K562 (cell line): ENCODE data around the gene NBEAL2. TPM values are rescaled to one million over a fixed set of nuclear protein-coding genes. Genes with fewer than 3 reads are reported as not detected.

Source experiments
- ATAC-seq: fragments of 200-7000 bp; cut with Tn5 transposase; 3 replicates; pipeline ENCODE4 v1.9.1; 2020; ENCODE audit warnings: moderate library complexity
- BruUV-seq: library from RNA; stranded (reverse); fragments of 400-500 nt; replicated peaks from 2 replicates; lab custom pipeline; 2021; lab: Mats Ljungman, UMichigan
- CTCF ChIA-PET: fragments of 300-600 bp; formaldehyde crosslinking; extraction: SDS; loops from one replicate; lab custom pipeline; 2021; ENCODE audit warnings: low intra/inter-chr PET ratio; lab: Yijun Ruan, JAX
- POLR2A ChIA-PET: fragments of 300-600, 350-650 bp; sonication (Branson Sonifier 250); formaldehyde crosslinking; extraction: SDS; loops from one replicate; lab custom pipeline; 2021; ENCODE audit warnings: antibody characterized with exemption, inconsistent platforms; lab: Yijun Ruan, JAX
- DNase-seq, 4 experiments: peaks; one replicate each; pipeline versions ENCODE4 v3.0.0 to v3.0.0-alpha.2; 2011 to 2018; ENCODE audit warnings: low spot score in 3 of 4, mixed read lengths in 3 of 4; ENCODE audit errors: extremely low read depth in 1 of 4
- FAIRE-seq: peaks from 2 replicates; lab custom pipeline; 2011; peaks lifted over from hg19 to GRCh38; lab: Jason Lieb, UNC
- H2AFZ ChIP-seq: 2 replicates; pipeline ENCODE4 v1.6.0; 2011; ENCODE audit warnings: low read depth, low read length, control low read depth, inconsistent platforms
- H3K27ac ChIP-seq: fragments of 200-600 bp; 3 replicates; pipeline ENCODE4 v1.8.0; 2011; ENCODE audit warnings: low read depth, mild to moderate bottlenecking, control low read depth, inconsistent platforms, low read length, moderate library complexity, mixed read lengths; ENCODE audit errors: extremely low read depth
- H3K27me3 ChIP-seq, 2 experiments: fragments of 300-600 bp in 1 of 2; 2 replicates in 1 of 2; 3 replicates in 1 of 2; pipeline versions ENCODE4 v1.6.0 to v1.8.0; 2011; ENCODE audit warnings: inconsistent platforms in 2 of 2, low read length in 2 of 2, mild to moderate bottlenecking in 1 of 2, mixed read lengths in 1 of 2, moderate library complexity in 1 of 2; ENCODE audit not compliant: control insufficient read depth in 2 of 2, insufficient read depth in 2 of 2
- H3K36me3 ChIP-seq: fragments of 300-600 bp; 3 replicates; pipeline ENCODE4 v1.8.0; 2011; ENCODE audit warnings: mild to moderate bottlenecking, low read length, inconsistent platforms; ENCODE audit not compliant: control insufficient read depth, insufficient read depth
- H3K4me1 ChIP-seq, 2 experiments: fragments of 200-600 bp in 1 of 2; replicated peaks in 1 of 2; 2 replicates in 1 of 2; 3 replicates in 1 of 2; pipeline versions ENCODE4 v1.5.1 to v1.8.0; 2011; ENCODE audit warnings: inconsistent platforms in 2 of 2, low read length in 2 of 2, mild to moderate bottlenecking in 1 of 2, mixed read lengths in 1 of 2, moderate library complexity in 1 of 2; ENCODE audit not compliant: control insufficient read depth in 2 of 2, insufficient read depth in 2 of 2
- H3K4me2 ChIP-seq: 2 replicates; pipeline ENCODE4 v1.6.1; 2011; ENCODE audit warnings: low read length, control low read depth, inconsistent platforms, mixed read lengths; ENCODE audit not compliant: insufficient read depth
- H3K4me3 ChIP-seq: fragments of 200-600 bp; sonication (generic), shearing (Covaris generic); 2 replicates; pipeline ENCODE4 v1.5.1; 2016; ENCODE audit warnings: control low read depth, inconsistent platforms
- H3K79me2 ChIP-seq: fragments of 200-600 bp; 3 replicates; pipeline ENCODE4 v1.8.0; 2011; ENCODE audit warnings: low read length, inconsistent platforms; ENCODE audit not compliant: control insufficient read depth, insufficient read depth
- H3K9ac ChIP-seq, 2 experiments: 2 replicates each; pipeline versions ENCODE4 v1.6.0 to v1.6.1; 2011; ENCODE audit warnings: low read depth in 2 of 2, low read length in 2 of 2, control low read depth in 1 of 2, inconsistent platforms in 1 of 2, mild to moderate bottlenecking in 1 of 2, mixed read lengths in 1 of 2; ENCODE audit not compliant: insufficient read depth in 1 of 2
- H3K9me1 ChIP-seq: one replicate; pipeline ENCODE4 v1.6.0; 2011; ENCODE audit warnings: inconsistent platforms, mild to moderate bottlenecking, low read length, moderate library complexity; ENCODE audit not compliant: control insufficient read depth, insufficient read depth
- H3K9me3 ChIP-seq: replicated peaks from 2 replicates; pipeline ENCODE4 v1.5.1; 2011; ENCODE audit warnings: low read depth, low read length, inconsistent platforms; ENCODE audit not compliant: control insufficient read depth, insufficient read depth
- H4K20me1 ChIP-seq: replicated peaks from 2 replicates; pipeline ENCODE4 v1.6.1; 2011; ENCODE audit warnings: low read length, inconsistent platforms, mixed read lengths; ENCODE audit not compliant: control insufficient read depth, insufficient read depth
- GATAD2A ChIP-seq: fragments of 450-650 bp; IDR thresholded peaks from 2 replicates; pipeline ENCODE4 v1.6.1; 2017
- HMGN3 ChIP-seq: IDR thresholded peaks from 2 replicates; pipeline ENCODE4 v1.6.1; 2011; ENCODE audit warnings: borderline replicate concordance, low read depth, mild to moderate bottlenecking, mixed read lengths, low read length; ENCODE audit not compliant: insufficient read length; ENCODE audit errors: extremely low read depth
- MAFF ChIP-seq: IDR thresholded peaks from 2 replicates; pipeline ENCODE4 v1.6.1; 2012; ENCODE audit warnings: low read length, improper control_type of control experiment
- NBN ChIP-seq: fragments of 450-650 bp; IDR thresholded peaks from 2 replicates; pipeline ENCODE4 v1.6.1; 2016; ENCODE audit warnings: low read depth, mild to moderate bottlenecking
- POLR3A ChIP-seq: IDR thresholded peaks from 2 replicates; pipeline ENCODE4 v1.6.1; 2011; ENCODE audit warnings: borderline replicate concordance, mild to moderate bottlenecking, moderate library complexity; ENCODE audit not compliant: insufficient read length, insufficient read depth; ENCODE audit errors: extremely low read depth
- POU5F1 ChIP-seq: fragments of 150-350 bp; IDR thresholded peaks from 2 replicates; pipeline ENCODE4 v1.6.1; 2014; ENCODE audit warnings: borderline replicate concordance, low read length, low read depth, mild to moderate bottlenecking; ENCODE audit not compliant: partially characterized antibody
- SUPT5H ChIP-seq: fragments of 450-650 bp; IDR thresholded peaks from 2 replicates; pipeline ENCODE4 v1.6.1; 2016
- TAF7 ChIP-seq: fragments of 450-650 bp; IDR thresholded peaks from 2 replicates; pipeline ENCODE4 v1.6.1; 2016; ENCODE audit warnings: missing genetic modification characterization, missing compliant biosample characterization
- ZC3H4 ChIP-seq: sonication (generic); formaldehyde crosslinking; IDR thresholded peaks from 2 replicates; pipeline ENCODE4 v1.9.0; 2021; ENCODE audit warnings: missing genetic modification reagents, borderline replicate concordance
- ZFP1 ChIP-seq: fragments of 450-650 bp; formaldehyde crosslinking; IDR thresholded peaks from 2 replicates; pipeline ENCODE4 v1.4.0; 2020; ENCODE audit warnings: mild to moderate bottlenecking, mixed read lengths
- ZNF143 ChIP-seq: sonication (generic); formaldehyde crosslinking; IDR thresholded peaks from 2 replicates; pipeline ENCODE4 v1.9.0; 2022; ENCODE audit warnings: mild to moderate bottlenecking, missing genetic modification reagents
- ZNF212 ChIP-seq: fragments of 450-650 bp; formaldehyde crosslinking; IDR thresholded peaks from 2 replicates; pipeline ENCODE4 v1.4.0; 2020; ENCODE audit warnings: mild to moderate bottlenecking
- ZNF282 ChIP-seq: sonication (generic); formaldehyde crosslinking; IDR thresholded peaks from 2 replicates; pipeline ENCODE4 v1.8.1; 2023; ENCODE audit warnings: missing genetic modification reagents
- ZNF780A ChIP-seq: fragments of 250-450 bp; sonication (Bioruptor Pico); IDR thresholded peaks from 2 replicates; pipeline ENCODE4 v1.5.0; 2021; ENCODE audit warnings: mild to moderate bottlenecking
- ZNF830 ChIP-seq: fragments of 250-450 bp; sonication (Bioruptor Pico); IDR thresholded peaks from 2 replicates; pipeline ENCODE4 v1.5.0; 2021; ENCODE audit warnings: mild to moderate bottlenecking
- WGBS: fragments of 100-300 bp; shearing (Covaris generic); methylation state at CpG from one replicate; pipeline ENCODE4 v1.1.6; 2016; ENCODE audit warnings: low coverage, mixed read lengths; ENCODE audit not compliant: insufficient coverage; ENCODE audit errors: missing lambda C conversion rate; 5-methylcytosine and 5-hydroxymethylcytosine counted together
- in situ Hi-C: fragments of 300-500 bp; cut with MboI; formaldehyde crosslinking; loops from 4 replicates; pipeline ENCODE4 v1.15.0; 2018; ENCODE audit warnings: inconsistent platforms, mixed read lengths
- intact Hi-C: fragments of 100-400 bp; cut with micrococcal nuclease; formaldehyde crosslinking; loops from 2 replicates; pipeline ENCODE4 v1.14.2; 2022
- polyA plus RNA-seq, 8 experiments: library from polyadenylated mRNA; depleted of rRNA in 4 of 8; stranded (reverse) in 5 of 8; unstranded in 3 of 8; fragments of >200 nt; fragmentation: Nextera tagmentation in 2 of 8; fragmentation: Illumina TruSeq in 1 of 8; extraction: Ambion mirVana in 2 of 8; extraction: Trizol in 1 of 8; gene quantifications; 2 replicates each; pipeline versions ENCODE4 v1.2.1 to v1.2.3, GENCODE V29; 2011 to 2014; ENCODE audit warnings: inconsistent platforms in 1 of 8, missing spikeins in 1 of 8
- total RNA-seq, 7 experiments: library from RNA; depleted of rRNA in 6 of 7; stranded (reverse); fragments of >200 nt in 6 of 7; fragmentation: Illumina TruSeq in 2 of 7; extraction: Trizol in 2 of 7; gene quantifications; 2 replicates each; pipeline versions ENCODE4 v1.2.1 to v1.2.3, GENCODE V29; 2011 to 2021; ENCODE audit warnings: low replicate concordance in 1 of 7
- TF ChIP-seq, protein P1 (sequence below): sonication (generic); formaldehyde crosslinking; IDR thresholded peaks from 2 replicates; pipeline ENCODE4 v1.9.0; 2022; ENCODE audit warnings: mild to moderate bottlenecking, missing genetic modification reagents
- TF ChIP-seq, protein P2 (sequence below): fragments of 250-450 bp; sonication (Bioruptor Pico); IDR thresholded peaks from 2 replicates; pipeline ENCODE4 v1.8.0; 2021; ENCODE audit warnings: mild to moderate bottlenecking, moderate library complexity
- TF ChIP-seq, protein P3 (sequence below): fragments of 250-450 bp; sonication (Bioruptor Pico); IDR thresholded peaks from 2 replicates; pipeline ENCODE4 v1.4.0; 2020; ENCODE audit warnings: mild to moderate bottlenecking

Gene NBEAL2
- total and polyA plus RNA-seq, 9 of the 15 experiments (the other 6 are each of a cell fraction or from before 2014, with no cell fraction given) = 0.06 to 114 (median 29.6) TPM

DNA sequence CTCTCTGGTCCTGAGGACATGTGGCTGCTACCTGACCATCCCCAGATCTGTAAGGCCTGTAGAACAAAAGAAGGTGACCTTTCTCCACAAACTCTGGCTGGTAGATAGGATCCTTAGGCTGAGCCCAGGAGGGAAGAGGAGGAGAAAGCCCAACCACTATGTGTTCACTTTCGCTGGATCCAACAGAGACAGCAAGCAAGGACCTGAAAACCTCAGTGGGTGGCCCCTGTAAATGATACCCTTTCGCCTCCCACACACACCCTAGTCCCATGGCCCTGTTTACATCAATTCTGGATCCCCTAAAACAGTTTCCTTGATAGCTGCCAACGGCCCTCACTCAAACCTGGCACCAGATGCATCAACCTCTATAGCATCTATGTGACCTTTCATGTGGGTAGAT lies 25.3 kb upstream of the NBEAL2 start:
- POLR2A ChIA-PET = interaction anchor here (0.7 to 4.3 kb wide), 6 partner anchors 9 to 972 kb away, joined by 3 to 22 read pairs (median 5); partner anchors contain the start of gene NBEAL2
- H3K4me1 ChIP-seq = peaks cover 45 to 70% of the 10 kb centered on the region in 2 experiments
- 78% methylated on average over 3 of the region's 3 CpGs for WGBS
- TF ChIP-seq ZNF212 (CRISPR knock-in tag) (no peak), MAFF (no peak), POU5F1 (no peak), ZNF282 (CRISPR knock-in tag) (no peak), ZNF830 (CRISPR knock-in tag) (no peak), ZNF143 (CRISPR knock-in tag) (no peak), ZNF780A (CRISPR knock-in tag) (no peak), ZC3H4 (CRISPR knock-in tag) (no peak), TAF7 (tag) (no peak), POLR3A (no peak), ZFP1 (CRISPR knock-in tag) (no peak), HMGN3 (no peak), SUPT5H (no peak), NBN (no peak), GATAD2A (no peak)
- TF ChIP-seq, protein P1, sequence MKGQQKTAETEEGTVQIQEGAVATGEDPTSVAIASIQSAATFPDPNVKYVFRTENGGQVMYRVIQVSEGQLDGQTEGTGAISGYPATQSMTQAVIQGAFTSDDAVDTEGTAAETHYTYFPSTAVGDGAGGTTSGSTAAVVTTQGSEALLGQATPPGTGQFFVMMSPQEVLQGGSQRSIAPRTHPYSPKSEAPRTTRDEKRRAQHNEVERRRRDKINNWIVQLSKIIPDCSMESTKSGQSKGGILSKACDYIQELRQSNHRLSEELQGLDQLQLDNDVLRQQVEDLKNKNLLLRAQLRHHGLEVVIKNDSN (CRISPR knock-in tag) = no peak
- TF ChIP-seq, protein P2, sequence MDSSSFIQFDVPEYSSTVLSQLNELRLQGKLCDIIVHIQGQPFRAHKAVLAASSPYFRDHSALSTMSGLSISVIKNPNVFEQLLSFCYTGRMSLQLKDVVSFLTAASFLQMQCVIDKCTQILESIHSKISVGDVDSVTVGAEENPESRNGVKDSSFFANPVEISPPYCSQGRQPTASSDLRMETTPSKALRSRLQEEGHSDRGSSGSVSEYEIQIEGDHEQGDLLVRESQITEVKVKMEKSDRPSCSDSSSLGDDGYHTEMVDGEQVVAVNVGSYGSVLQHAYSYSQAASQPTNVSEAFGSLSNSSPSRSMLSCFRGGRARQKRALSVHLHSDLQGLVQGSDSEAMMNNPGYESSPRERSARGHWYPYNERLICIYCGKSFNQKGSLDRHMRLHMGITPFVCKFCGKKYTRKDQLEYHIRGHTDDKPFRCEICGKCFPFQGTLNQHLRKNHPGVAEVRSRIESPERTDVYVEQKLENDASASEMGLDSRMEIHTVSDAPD = no peak
- TF ChIP-seq, protein P3, sequence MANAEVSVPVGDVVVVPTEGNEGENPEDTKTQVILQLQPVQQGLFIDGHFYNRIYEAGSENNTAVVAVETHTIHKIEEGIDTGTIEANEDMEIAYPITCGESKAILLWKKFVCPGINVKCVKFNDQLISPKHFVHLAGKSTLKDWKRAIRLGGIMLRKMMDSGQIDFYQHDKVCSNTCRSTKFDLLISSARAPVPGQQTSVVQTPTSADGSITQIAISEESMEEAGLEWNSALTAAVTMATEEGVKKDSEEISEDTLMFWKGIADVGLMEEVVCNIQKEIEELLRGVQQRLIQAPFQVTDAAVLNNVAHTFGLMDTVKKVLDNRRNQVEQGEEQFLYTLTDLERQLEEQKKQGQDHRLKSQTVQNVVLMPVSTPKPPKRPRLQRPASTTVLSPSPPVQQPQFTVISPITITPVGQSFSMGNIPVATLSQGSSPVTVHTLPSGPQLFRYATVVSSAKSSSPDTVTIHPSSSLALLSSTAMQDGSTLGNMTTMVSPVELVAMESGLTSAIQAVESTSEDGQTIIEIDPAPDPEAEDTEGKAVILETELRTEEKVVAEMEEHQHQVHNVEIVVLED = no peak

More for the DNA sequence above, 25.3 kb upstream of the NBEAL2 start:
- ATAC-seq (no peak; the same call in 2 of the 3 replicates), FAIRE-seq (no peak), DNase-seq (no peak)
- CTCF ChIA-PET = no interaction called here
- Histone ChIP-seq H3K4me3 (no peak overlapping the region), H3K27me3 (no peaks in the 10 kb centered on the region), H3K9me1 (peaks cover 6% of the 10 kb centered on the region), H3K4me2 (no peak overlapping the region), H3K9me3 (no peaks in the 10 kb centered on the region), H3K79me2 (peaks cover 97% of the 10 kb centered on the region), H3K27ac (no peak overlapping the region), H2AFZ (no peak overlapping the region), H3K9ac (peak overlapping the region in 1 of 2 experiments; percentile 44; a peak in 1 of 4 replicates), H4K20me1 (peaks cover 67% of the 10 kb centered on the region), H3K36me3 (peaks cover 37% of the 10 kb centered on the region; the same call in 2 of the 3 replicates)
- intact Hi-C loops (no loop called here), in situ Hi-C loops (no loop called here)
- BruUV-seq = no TSS peak
